ENCODE results near the gene SPNS2.

The SPNS2 gene

GRCh38 chr17:4498461-4499397, at the start of gene SPNS2:
Gene SPNS2, plus strand, starts transcription at chr17:4498881. Its CDS starts 167 bp downstream, at chr17:4499048.
- DNase-seq = no peak

- no peak for DNase-seq
Measured at GRCh38 chr17:4449736-4450135, 48.9 kb upstream of the SPNS2 start.

GRCh38 chr17:4450710-4451316, 47.9 kb upstream of the SPNS2 start:
- no peak for DNase-seq

GRCh38 chr17:4453812-4454591, 44.7 kb upstream of the SPNS2 start:
- DNase-seq = no peak

GRCh38 chr17:4460661-4461060, 38.0 kb upstream of the SPNS2 start:
- DNase-seq = no peak

- DNase-seq = no peak
Measured at GRCh38 chr17:4463818-4464476, 34.7 kb upstream of the SPNS2 start.

GRCh38 chr17:4465786-4466185, 32.9 kb upstream of the SPNS2 start:
- DNase-seq = no peak

GRCh38 chr17:4467287-4467686, 31.4 kb upstream of the SPNS2 start:
- no peak for DNase-seq

GRCh38 chr17:4469552-4469951, 29.1 kb upstream of the SPNS2 start:
- DNase-seq = no peak

GRCh38 chr17:4472286-4472685, 26.4 kb upstream of the SPNS2 start:
- no peak for DNase-seq

GRCh38 chr17:4474093-4474492, 24.6 kb upstream of the SPNS2 start:
- no peak for DNase-seq

- no peak for DNase-seq
Measured at GRCh38 chr17:4475001-4475400, 23.7 kb upstream of the SPNS2 start.

- no peak for DNase-seq
Measured at GRCh38 chr17:4475463-4475862, 23.2 kb upstream of the SPNS2 start.

GRCh38 chr17:4476017-4476416, 22.7 kb upstream of the SPNS2 start:
- no peak for DNase-seq

GRCh38 chr17:4476511-4477070, 22.1 kb upstream of the SPNS2 start:
- no peak for DNase-seq

- no peak for DNase-seq
Measured at GRCh38 chr17:4477255-4477791, 21.4 kb upstream of the SPNS2 start.

GRCh38 chr17:4478318-4478830, 20.3 kb upstream of the SPNS2 start:
- no peak for DNase-seq

GRCh38 chr17:4479340-4479981, 19.2 kb upstream of the SPNS2 start:
- no peak for DNase-seq

GRCh38 chr17:4479982-4480751, 18.5 kb upstream of the SPNS2 start:
- no peak for DNase-seq
